Astrocyte (in vitro differentiated cells and primary cell): ENCODE results near the gene DTNA. TPM values are rescaled to one million over a fixed set of nuclear protein-coding genes. Genes with fewer than 3 reads are reported as not detected.
"Not testable (repeated sequence)": the region's sequence is repeated elsewhere in the genome, so short reads cannot be mapped to it uniquely, and the experiment has no call there.

ENCODE experiments used
- DNase-seq: peaks from one replicate; pipeline ENCODE4 v3.0.0-alpha.2; 2010; ENCODE audit warnings: low read depth
- FAIRE-seq: peaks from 2 replicates; lab custom pipeline; 2011; peaks lifted over from hg19 to GRCh38; lab: Jason Lieb, UNC
- H2AFZ ChIP-seq: 2 replicates; pipeline ENCODE4 v1.6.0; 2012; ENCODE audit warnings: low read depth, low read length, inconsistent platforms
- H3K27ac ChIP-seq: 2 replicates; pipeline ENCODE4 v1.5.1; 2011; ENCODE audit warnings: low read depth, low read length, inconsistent platforms
- H3K27me3 ChIP-seq: 2 replicates; pipeline ENCODE4 v1.6.0; 2011; ENCODE audit warnings: low read length, inconsistent platforms; ENCODE audit not compliant: insufficient read depth
- H3K36me3 ChIP-seq: 2 replicates; pipeline ENCODE4 v1.5.1; 2011; ENCODE audit warnings: low read length, inconsistent platforms; ENCODE audit not compliant: insufficient read depth
- H3K4me1 ChIP-seq: 2 replicates; pipeline ENCODE4 v1.5.1; 2011; ENCODE audit warnings: low read length, inconsistent platforms; ENCODE audit not compliant: insufficient read depth
- H3K4me2 ChIP-seq: 2 replicates; pipeline ENCODE4 v1.6.0; 2012; ENCODE audit warnings: low read length, inconsistent platforms
- H3K4me3 ChIP-seq: 2 replicates; pipeline ENCODE4 v1.5.1; 2011; ENCODE audit warnings: low read depth, mild to moderate bottlenecking, low read length, inconsistent platforms; ENCODE audit not compliant: insufficient read depth
- H3K79me2 ChIP-seq: 2 replicates; pipeline ENCODE4 v1.6.0; 2012; ENCODE audit warnings: mild to moderate bottlenecking, low read length, inconsistent platforms; ENCODE audit not compliant: insufficient read depth
- H3K9ac ChIP-seq: 2 replicates; pipeline ENCODE4 v1.6.0; 2012; ENCODE audit warnings: mild to moderate bottlenecking, low read length, inconsistent platforms
- H3K9me3 ChIP-seq: 2 replicates; pipeline ENCODE4 v1.5.1; 2012; ENCODE audit warnings: low read depth, mild to moderate bottlenecking, low read length, inconsistent platforms; ENCODE audit not compliant: insufficient read depth
- H4K20me1 ChIP-seq: 2 replicates; pipeline ENCODE4 v1.6.0; 2012; ENCODE audit warnings: low read length, inconsistent platforms; ENCODE audit not compliant: insufficient read depth
- H3K27ac Mint-ChIP-seq: one replicate; pipeline ENCODE4 v1.8.0; 2021; ENCODE audit warnings: mild to moderate bottlenecking, mixed read lengths; ENCODE audit not compliant: unreplicated experiment
- H3K27me3 Mint-ChIP-seq: one replicate; pipeline ENCODE4 v1.8.0; 2021; ENCODE audit warnings: low read depth, mixed read lengths; ENCODE audit not compliant: unreplicated experiment
- H3K36me3 Mint-ChIP-seq: one replicate; pipeline ENCODE4 v1.8.0; 2021; ENCODE audit warnings: low read depth, mixed read lengths; ENCODE audit not compliant: unreplicated experiment
- H3K4me1 Mint-ChIP-seq: one replicate; pipeline ENCODE4 v1.8.0; 2021; ENCODE audit warnings: low read depth, mixed read lengths; ENCODE audit not compliant: unreplicated experiment
- H3K4me3 Mint-ChIP-seq: one replicate; pipeline ENCODE4 v1.8.0; 2021; ENCODE audit warnings: mild to moderate bottlenecking, moderate library complexity, mixed read lengths; ENCODE audit not compliant: unreplicated experiment
- H3K9me3 Mint-ChIP-seq: one replicate; pipeline ENCODE4 v1.8.0; 2021; ENCODE audit warnings: mild to moderate bottlenecking, mixed read lengths; ENCODE audit not compliant: unreplicated experiment
- EZH2 ChIP-seq: IDR thresholded peaks from 2 replicates; pipeline ENCODE4 v1.6.1; 2012; ENCODE audit warnings: mild to moderate bottlenecking, low read length, inconsistent platforms; ENCODE audit not compliant: insufficient read depth
- total RNA-seq: library from RNA; stranded (reverse); gene quantifications from 2 replicates; pipeline ENCODE4 v1.2.1, GENCODE V29; 2021
- TF ChIP-seq, protein P1 (sequence below): IDR thresholded peaks from 2 replicates; pipeline ENCODE4 v1.5.1; 2011; ENCODE audit warnings: low read depth, mild to moderate bottlenecking, inconsistent platforms, low read length, moderate library complexity; ENCODE audit not compliant: insufficient read depth

Gene DTNA
- total RNA-seq, 1 donor from 2014 or later = 41.1 TPM

DNA sequence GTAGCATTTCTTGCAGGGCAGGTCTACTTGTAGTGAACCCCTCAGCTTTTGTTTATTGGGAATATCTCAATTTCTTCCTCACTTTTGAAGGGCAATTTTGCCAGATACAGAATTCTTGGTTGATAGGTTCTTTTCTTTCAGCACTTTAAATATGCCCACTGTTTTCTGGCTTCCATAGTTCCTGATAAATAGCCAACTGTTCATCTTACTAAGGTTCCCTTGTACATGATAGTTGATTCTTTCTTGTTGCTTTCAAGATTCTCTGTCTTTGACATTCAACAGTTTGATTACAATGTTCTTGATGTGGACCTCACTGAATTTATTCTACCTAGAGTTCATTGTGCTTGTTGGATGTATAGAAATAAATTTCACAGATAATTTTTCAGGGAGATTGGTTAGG lies 183.1 kb downstream of the DTNA start:
- H3K27me3 ChIP-seq = no peaks in the 10 kb centered on the region
- H3K4me3 Mint-ChIP-seq = no peak overlapping the region
- H3K27ac ChIP-seq = no peak overlapping the region
- TF ChIP-seq EZH2 = no peak
- TF ChIP-seq, protein P1, sequence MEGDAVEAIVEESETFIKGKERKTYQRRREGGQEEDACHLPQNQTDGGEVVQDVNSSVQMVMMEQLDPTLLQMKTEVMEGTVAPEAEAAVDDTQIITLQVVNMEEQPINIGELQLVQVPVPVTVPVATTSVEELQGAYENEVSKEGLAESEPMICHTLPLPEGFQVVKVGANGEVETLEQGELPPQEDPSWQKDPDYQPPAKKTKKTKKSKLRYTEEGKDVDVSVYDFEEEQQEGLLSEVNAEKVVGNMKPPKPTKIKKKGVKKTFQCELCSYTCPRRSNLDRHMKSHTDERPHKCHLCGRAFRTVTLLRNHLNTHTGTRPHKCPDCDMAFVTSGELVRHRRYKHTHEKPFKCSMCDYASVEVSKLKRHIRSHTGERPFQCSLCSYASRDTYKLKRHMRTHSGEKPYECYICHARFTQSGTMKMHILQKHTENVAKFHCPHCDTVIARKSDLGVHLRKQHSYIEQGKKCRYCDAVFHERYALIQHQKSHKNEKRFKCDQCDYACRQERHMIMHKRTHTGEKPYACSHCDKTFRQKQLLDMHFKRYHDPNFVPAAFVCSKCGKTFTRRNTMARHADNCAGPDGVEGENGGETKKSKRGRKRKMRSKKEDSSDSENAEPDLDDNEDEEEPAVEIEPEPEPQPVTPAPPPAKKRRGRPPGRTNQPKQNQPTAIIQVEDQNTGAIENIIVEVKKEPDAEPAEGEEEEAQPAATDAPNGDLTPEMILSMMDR = no peak
- no peaks in the 10 kb centered on the region for H3K9me3 ChIP-seq
- H3K9ac ChIP-seq = no peak overlapping the region
- H4K20me1 ChIP-seq = no peaks in the 10 kb centered on the region
- H3K27me3 Mint-ChIP-seq = no peaks in the 10 kb centered on the region
- no peaks in the 10 kb centered on the region for H3K36me3 ChIP-seq
- FAIRE-seq = no peak
- no peaks in the 10 kb centered on the region for H3K4me1 Mint-ChIP-seq
- H3K4me2 ChIP-seq = no peak overlapping the region
- H3K79me2 ChIP-seq = no peaks in the 10 kb centered on the region
- peaks cover 30% of the 10 kb centered on the region for H3K36me3 Mint-ChIP-seq
- no peak overlapping the region for H2AFZ ChIP-seq
- no peak overlapping the region for H3K27ac Mint-ChIP-seq
- no peak overlapping the region for H3K4me3 ChIP-seq
- no peaks in the 10 kb centered on the region for H3K4me1 ChIP-seq
- H3K9me3 Mint-ChIP-seq = peaks cover 26% of the 10 kb centered on the region
- no peak for DNase-seq

DNA sequence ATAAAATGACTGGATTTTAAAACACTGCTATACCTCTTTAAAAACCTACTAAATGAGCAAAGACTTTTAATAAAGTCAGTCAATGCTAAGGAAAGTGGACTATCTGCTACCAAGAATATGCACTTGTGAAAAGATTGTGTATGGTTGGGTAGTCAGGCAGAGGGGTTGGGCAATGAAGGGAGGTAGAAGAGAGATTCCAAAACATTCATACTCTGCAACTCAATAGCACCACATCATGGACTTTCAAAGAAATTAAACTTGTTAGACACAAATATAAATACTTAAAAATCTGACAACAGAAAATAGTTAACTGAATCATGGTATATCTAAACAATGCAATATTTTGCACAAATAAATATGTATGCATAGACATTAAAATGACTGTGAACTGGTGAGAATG lies 191.2 kb downstream of the DTNA start:
- Mint-ChIP-seq H3K4me1 (no peaks in the 10 kb centered on the region), H3K9me3 (peaks cover 6% of the 10 kb centered on the region), H3K27me3 (no peaks in the 10 kb centered on the region), H3K36me3 (no peaks in the 10 kb centered on the region), H3K4me3 (no peak overlapping the region), H3K27ac (no peak overlapping the region)
- Histone ChIP-seq H3K36me3 (no peaks in the 10 kb centered on the region), H2AFZ (no peak overlapping the region), H3K4me1 (no peaks in the 10 kb centered on the region), H3K9ac (no peak overlapping the region), H3K27me3 (peaks cover 2% of the 10 kb centered on the region), H3K4me3 (no peak overlapping the region), H3K9me3 (no peaks in the 10 kb centered on the region), H3K79me2 (no peaks in the 10 kb centered on the region), H3K27ac (no peak overlapping the region), H4K20me1 (no peaks in the 10 kb centered on the region), H3K4me2 (no peak overlapping the region)
- TF ChIP-seq, protein P1 = no peak
- TF ChIP-seq EZH2 = no peak
- DNase-seq (no peak), FAIRE-seq (no peak)

DNA sequence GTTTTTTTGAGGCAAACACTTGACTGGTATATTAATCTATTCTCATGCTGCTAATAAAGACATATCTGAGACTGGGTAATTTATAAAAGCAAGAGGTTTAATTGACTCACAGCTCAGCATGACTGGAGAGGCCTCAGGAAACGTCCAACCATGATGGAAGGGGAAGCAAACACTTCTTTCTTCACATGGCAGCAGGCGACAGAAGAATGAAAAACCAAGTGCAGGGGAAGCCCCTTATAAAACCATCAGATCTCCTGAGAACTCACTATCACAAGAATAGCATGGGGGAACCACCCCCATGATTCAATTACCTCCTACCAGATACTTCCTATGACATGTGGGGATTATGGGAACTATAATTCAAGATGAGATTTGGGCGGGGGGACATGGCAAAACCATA lies 194.9 kb downstream of the DTNA start:
- H3K9me3 ChIP-seq = no peaks in the 10 kb centered on the region
- Mint-ChIP-seq H3K36me3 (peaks cover 2% of the 10 kb centered on the region), H3K9me3 (peaks cover 12% of the 10 kb centered on the region), H3K4me3 (no peak overlapping the region), H3K27me3 (no peaks in the 10 kb centered on the region), H3K4me1 (peaks cover 7% of the 10 kb centered on the region), H3K27ac (no peak overlapping the region)
- no peak for TF ChIP-seq EZH2
- TF ChIP-seq, protein P1 = no peak
- H3K27me3 ChIP-seq = peaks cover 2% of the 10 kb centered on the region
- no peak overlapping the region for H3K27ac ChIP-seq
- peaks cover 4% of the 10 kb centered on the region for H3K4me1 ChIP-seq
- H3K4me3 ChIP-seq = no peak overlapping the region
- no peak overlapping the region for H3K9ac ChIP-seq
- H2AFZ ChIP-seq = no peak overlapping the region
- FAIRE-seq (no peak), DNase-seq (no peak)
- H3K4me2 ChIP-seq = no peak overlapping the region
- no peaks in the 10 kb centered on the region for H4K20me1 ChIP-seq
- H3K36me3 ChIP-seq = no peaks in the 10 kb centered on the region
- H3K79me2 ChIP-seq = no peaks in the 10 kb centered on the region

DNA sequence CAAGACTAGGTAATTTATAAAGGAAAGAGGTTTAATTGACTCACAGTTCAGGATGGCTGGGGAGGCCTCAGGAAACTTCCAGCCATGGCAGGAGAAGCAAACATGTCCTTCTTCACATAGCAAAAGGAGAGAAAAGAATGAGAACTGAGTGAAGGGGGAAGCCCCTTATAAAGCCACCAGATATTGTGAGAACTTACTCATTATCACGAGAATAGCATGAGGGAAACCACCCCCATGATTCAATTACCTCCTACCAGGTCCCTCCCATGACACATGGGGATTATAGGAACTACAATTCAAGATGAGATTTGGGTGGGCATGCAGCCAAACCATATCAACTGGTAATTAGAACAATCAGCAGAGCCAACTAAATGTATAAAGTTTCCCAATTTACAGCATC lies 196.9 kb downstream of the DTNA start:
- not testable (repeated sequence) for H3K4me3 Mint-ChIP-seq, H3K36me3 Mint-ChIP-seq

More for the DNA sequence above, 196.9 kb downstream of the DTNA start:
- not testable (repeated sequence) for H3K4me3 ChIP-seq, H3K27ac ChIP-seq, DNase-seq, H3K27me3 Mint-ChIP-seq, H3K9me3 ChIP-seq, H2AFZ ChIP-seq, H4K20me1 ChIP-seq, H3K4me2 ChIP-seq, FAIRE-seq, H3K27me3 ChIP-seq, H3K27ac Mint-ChIP-seq, H3K9ac ChIP-seq, H3K36me3 ChIP-seq, H3K79me2 ChIP-seq
- peaks cover 12% of the 10 kb centered on the region for H3K9me3 Mint-ChIP-seq
- H3K4me1 Mint-ChIP-seq = peaks cover 22% of the 10 kb centered on the region
- peaks cover 14% of the 10 kb centered on the region for H3K4me1 ChIP-seq
